Liver (tissue), 9 donors: ENCODE measurements around the gene ZNF691. TPM values are rescaled to one million over a fixed set of nuclear protein-coding genes. Genes with fewer than 3 reads are reported as not detected.

Experiments used
- DNase-seq: peaks from one replicate; pipeline ENCODE4 v3.0.0-alpha.2; 2017; ENCODE audit warnings: low spot score
- H3K27ac ChIP-seq, 2 donors: one replicate each; pipeline ENCODE4 v1.7.0; 2013; ENCODE audit warnings: inconsistent platforms in 2 of 2, low read length in 2 of 2, control low read depth in 1 of 2, low read depth in 1 of 2, mild to moderate bottlenecking in 1 of 2
- H3K27me3 ChIP-seq, 4 donors: one replicate each; pipeline versions ENCODE4 v1.6.1 to v1.7.0; 2013; ENCODE audit warnings: low read length in 3 of 4, inconsistent platforms in 1 of 4, mild to moderate bottlenecking in 1 of 4, moderate library complexity in 1 of 4; ENCODE audit not compliant: control insufficient read depth in 4 of 4, insufficient read depth in 4 of 4
- H3K36me3 ChIP-seq, 4 donors: one replicate each; pipeline versions ENCODE4 v1.6.1 to v1.7.0; 2013; ENCODE audit warnings: low read length in 3 of 4, mild to moderate bottlenecking in 3 of 4, low read depth in 1 of 4, moderate library complexity in 1 of 4; ENCODE audit not compliant: control insufficient read depth in 4 of 4, insufficient read depth in 3 of 4
- H3K4me1 ChIP-seq, 4 donors: one replicate each; pipeline versions ENCODE4 v1.6.1 to v1.7.0; 2013; ENCODE audit warnings: low read length in 3 of 4, mild to moderate bottlenecking in 3 of 4, moderate library complexity in 1 of 4; ENCODE audit not compliant: control insufficient read depth in 4 of 4, insufficient read depth in 4 of 4
- H3K4me3 ChIP-seq, 3 donors: one replicate each; pipeline versions ENCODE4 v1.6.1 to v1.7.0; 2013; ENCODE audit warnings: low read length in 3 of 3, control low read depth in 1 of 3, low read depth in 1 of 3, mild to moderate bottlenecking in 1 of 3
- H3K9ac ChIP-seq, 2 donors: one replicate each; pipeline ENCODE4 v1.7.0; 2013; ENCODE audit warnings: low read length in 2 of 2, mild to moderate bottlenecking in 2 of 2, moderate library complexity in 2 of 2, control low read depth in 1 of 2, low read depth in 1 of 2
- H3K9me3 ChIP-seq, 4 donors: one replicate each; pipeline versions ENCODE4 v1.6.1 to v1.7.0; 2013; ENCODE audit warnings: low read length in 3 of 4; ENCODE audit not compliant: control insufficient read depth in 4 of 4
- ATF3 ChIP-seq: IDR thresholded peaks from 2 replicates; pipeline ENCODE4 v1.6.1; 2016; ENCODE audit warnings: antibody characterized with exemption
- CTCF ChIP-seq: fragments of 150-350 bp; IDR thresholded peaks from 2 replicates; pipeline ENCODE4 v1.5.1; 2017; ENCODE audit warnings: improper control_type of control experiment, low read depth, low read length; ENCODE audit not compliant: missing input control
- EGR1 ChIP-seq, 2 donors: IDR thresholded peaks; 2 replicates each; pipeline ENCODE4 v1.6.1; 2016 to 2018; ENCODE audit warnings: antibody characterized with exemption in 2 of 2, low read depth in 2 of 2
- HNF4G ChIP-seq: IDR thresholded peaks from 2 replicates; pipeline ENCODE4 v1.6.1; 2016; ENCODE audit warnings: antibody characterized with exemption
- NR2F2 ChIP-seq: IDR thresholded peaks from 2 replicates; pipeline ENCODE4 v1.6.1; 2016; ENCODE audit warnings: antibody characterized with exemption
- REST ChIP-seq: IDR thresholded peaks from 2 replicates; pipeline ENCODE4 v1.6.1; 2016; ENCODE audit warnings: antibody characterized with exemption, mild to moderate bottlenecking
- TAF1 ChIP-seq: conservative IDR thresholded peaks from 2 replicates; pipeline ENCODE4 v1.6.1; 2016; ENCODE audit warnings: antibody characterized with exemption, mild to moderate bottlenecking
- ZBTB33 ChIP-seq: IDR thresholded peaks from 2 replicates; pipeline ENCODE4 v1.6.1; 2016; ENCODE audit warnings: antibody characterized with exemption
- WGBS: extraction: QIAGEN DNeasy Blood & Tissue Kit; methylation state at CpG from one replicate; pipeline ENCODE4 v1.1.7; 2013; 5-methylcytosine and 5-hydroxymethylcytosine counted together
- polyA plus RNA-seq, 2 donors: library from polyadenylated mRNA; stranded (reverse) in 1 of 2; unstranded in 1 of 2; fragments of 200-250 nt in 1 of 2; fragments of >200 nt in 1 of 2; fragmentation: Nextera tagmentation in 1 of 2; extraction: Ambion mirVana in 1 of 2; gene quantifications; one replicate each; pipeline versions ENCODE4 v1.2.1 to v1.2.3, GENCODE V29; 2013 to 2015
- total RNA-seq, 2 donors: library from RNA; depleted of rRNA; stranded (reverse); fragments of >200 nt; gene quantifications; one replicate each; pipeline ENCODE4 v1.2.3, GENCODE V29; 2014
- donor health status: healthy.
- donor health status: healthy.
- donor health status: healthy.
- donor health status: healthy.
- donor health status: healthy.

The ZNF691 gene
- total and polyA plus RNA-seq, 4 donors = 2.7 to 8.9 (median 5.5) TPM

GRCh38 chr1:42801832-42802473, 44.5 kb upstream of the ZNF691 start:
- H3K27me3 ChIP-seq = no peaks in the 10 kb centered on the region
- no peak for DNase-seq
- no peaks in the 10 kb centered on the region for H3K4me1 ChIP-seq
- no peaks in the 10 kb centered on the region for H3K9me3 ChIP-seq
- H3K9ac ChIP-seq = no peak overlapping the region
- H3K27ac ChIP-seq = no peak overlapping the region
- H3K36me3 ChIP-seq = no peaks in the 10 kb centered on the region
- no peak overlapping the region for H3K4me3 ChIP-seq
- 84% methylated on average over 8 of the region's 8 CpGs for WGBS
- TF ChIP-seq ATF3 = no peak
- no peak for TF ChIP-seq REST
- no peak for TF ChIP-seq CTCF
- TF ChIP-seq ZBTB33 = no peak

GRCh38 chr1:42806171-42806570, 40.2 kb upstream of the ZNF691 start:
- Histone ChIP-seq H3K9me3 (no peaks in the 10 kb centered on the region), H3K4me3 (no peak overlapping the region), H3K36me3 (peaks cover 0 to 3% (median 0%) of the 10 kb centered on the region in 4 donors), H3K9ac (no peak overlapping the region), H3K4me1 (no peaks in the 10 kb centered on the region), H3K27ac (no peak overlapping the region), H3K27me3 (no peaks in the 10 kb centered on the region)
- no peak for TF ChIP-seq NR2F2
- no peak for TF ChIP-seq EGR1 (IDR thresholded peaks at IDR 0.05; ENCODE audit: low read depth in 2 of 2)
- TF ChIP-seq TAF1 = no peak
- TF ChIP-seq ZBTB33 = no peak
- no peak for TF ChIP-seq HNF4G
- DNase-seq = no peak
